OCI-LY7 (cell line): ENCODE data around the gene SARDH. TPM values are rescaled to one million over a fixed set of nuclear protein-coding genes. Genes with fewer than 3 reads are reported as not detected.

Source experiments
- BruUV-seq: library from RNA; stranded (reverse); fragments of 400-500 nt; replicated peaks from 2 replicates; lab custom pipeline; 2021; lab: Mats Ljungman, UMichigan
- CTCF ChIA-PET: fragments of 300-600 bp; sonication (Branson Sonifier 250); formaldehyde crosslinking; loops from one replicate; lab custom pipeline; 2022; ENCODE audit warnings: antibody characterized with exemption; ENCODE audit not compliant: unreplicated experiment; lab: Charles Lee
- POLR2A ChIA-PET: fragments of 300-600 bp; sonication (Branson Sonifier 250); formaldehyde crosslinking; loops from one replicate; lab custom pipeline; 2022; ENCODE audit warnings: antibody characterized with exemption; lab: Charles Lee
- DNase-seq: peaks from one replicate; pipeline ENCODE4 v3.0.0-alpha.2; 2015; ENCODE audit warnings: low spot score
- H2AFZ ChIP-seq: fragments of 200-600 bp; sonication (generic), shearing (Covaris generic); 2 replicates; pipeline ENCODE4 v1.6.1; 2014; ENCODE audit warnings: mild to moderate bottlenecking, antibody characterized with exemption, low read length, moderate library complexity
- H3K27ac ChIP-seq: fragments of 200-600 bp; sonication (generic); 2 replicates; pipeline ENCODE4 v1.5.1; 2014; ENCODE audit warnings: mixed run types, low read depth, mild to moderate bottlenecking, moderate library complexity, low read length, inconsistent platforms; ENCODE audit not compliant: poor library complexity, severe bottlenecking
- H3K36me3 ChIP-seq: fragments of 200-600 bp; sonication (generic); 2 replicates; pipeline ENCODE4 v1.6.1; 2014; ENCODE audit warnings: mild to moderate bottlenecking, antibody characterized with exemption, low read length, moderate library complexity, mixed read lengths; ENCODE audit not compliant: insufficient read depth
- H3K4me1 ChIP-seq: fragments of 200-600 bp; sonication (generic); 2 replicates; pipeline ENCODE4 v1.5.1; 2014; ENCODE audit warnings: mild to moderate bottlenecking, low read length; ENCODE audit not compliant: insufficient read depth, poor library complexity, severe bottlenecking
- H3K4me2 ChIP-seq: fragments of 200-600 bp; sonication (generic); 2 replicates; pipeline ENCODE4 v1.6.1; 2014; ENCODE audit warnings: mild to moderate bottlenecking, low read length
- H3K4me3 ChIP-seq: fragments of 200-600 bp; sonication (generic); 2 replicates; pipeline ENCODE4 v1.5.1; 2014; ENCODE audit warnings: mild to moderate bottlenecking, low read depth, low read length; ENCODE audit not compliant: poor library complexity, severe bottlenecking
- H3K79me2 ChIP-seq: fragments of 200-600 bp; sonication (generic); 2 replicates; pipeline ENCODE4 v1.6.1; 2016; ENCODE audit warnings: low read depth, mild to moderate bottlenecking, low read length, moderate library complexity, mixed read lengths; ENCODE audit not compliant: insufficient read depth
- H3K9me2 ChIP-seq: fragments of 200-600 bp; sonication (generic); 2 replicates; pipeline ENCODE4 v1.6.1; 2016; ENCODE audit warnings: mild to moderate bottlenecking, low read length, mixed read lengths; ENCODE audit not compliant: insufficient read depth
- H3K9me3 ChIP-seq: fragments of 200-600 bp; sonication (generic); 2 replicates; pipeline ENCODE4 v1.6.1; 2014; ENCODE audit warnings: mild to moderate bottlenecking, mixed run types, low read length, mixed read lengths
- H4K20me1 ChIP-seq: fragments of 200-600 bp; sonication (generic); 2 replicates; pipeline ENCODE4 v1.6.1; 2014; ENCODE audit warnings: mild to moderate bottlenecking, antibody characterized with exemption, low read length, moderate library complexity, mixed read lengths; ENCODE audit not compliant: insufficient read depth
- CTCF ChIP-seq: fragments of 200-600 bp; sonication (generic); conservative IDR thresholded peaks from 2 replicates; pipeline ENCODE4 v1.5.1; 2014; ENCODE audit warnings: mild to moderate bottlenecking, antibody characterized with exemption, low read length, moderate library complexity, mixed read lengths
- EZH2phosphoT487 ChIP-seq: fragments of 200-600 bp; sonication (generic); IDR thresholded peaks from 2 replicates; pipeline ENCODE4 v1.6.1; 2018; ENCODE audit warnings: low read depth, borderline replicate concordance, mild to moderate bottlenecking, mixed run types, antibody characterized with exemption, low read length, moderate library complexity, mixed read lengths
- intact Hi-C: fragments of 100-400 bp; cut with micrococcal nuclease; formaldehyde crosslinking; loops from one replicate; pipeline ENCODE4 v1.10.0; 2022; ENCODE audit not compliant: unreplicated experiment
- total RNA-seq, 2 experiments: library from RNA; depleted of rRNA in 1 of 2; stranded (reverse); fragments of >200 nt in 1 of 2; shearing (Covaris generic) in 1 of 2; gene quantifications; 2 replicates each; pipeline ENCODE4 v1.2.3, GENCODE V29; 2014 to 2022

Gene SARDH
- total RNA-seq, 2 experiments from 2014 or later: 42.8 to 60.8 TPM

- peaks cover 14% of the 10 kb centered on the region; the same call in 1 of the 2 replicates for H3K9me3 ChIP-seq
- H3K79me2 ChIP-seq: no peaks in the 10 kb centered on the region
- intact Hi-C loops: no loop called here
- BruUV-seq: no TSS peak
- H3K4me2 ChIP-seq: no peak overlapping the region
- H3K27ac ChIP-seq: no peak overlapping the region
- H3K4me3 ChIP-seq: no peak overlapping the region
- peaks cover 30% of the 10 kb centered on the region for H3K36me3 ChIP-seq
- H3K4me1 ChIP-seq: peaks cover under 1% of the 10 kb centered on the region
- no peaks in the 10 kb centered on the region for H4K20me1 ChIP-seq
- DNase-seq: no peak
- POLR2A ChIA-PET: no interaction called here
- CTCF ChIA-PET: interaction anchor here (1.2 kb wide), 1 partner anchor 10 kb away, joined by 3 read pairs; no protein-coding TSS in a partner anchor
- TF ChIP-seq CTCF (no peak), EZH2phosphoT487 (no peak)
- H3K9me2 ChIP-seq: no peaks in the 10 kb centered on the region
- no peak overlapping the region for H2AFZ ChIP-seq
Observed at GRCh38 chr9:133777068-133777791, 39.1 kb upstream of the SARDH start.

GRCh38 chr9:133775951-133776905, 38.1 kb upstream of the SARDH start:
- peaks cover 27% of the 10 kb centered on the region for H3K36me3 ChIP-seq
- H3K4me1 ChIP-seq: no peaks in the 10 kb centered on the region
- TF ChIP-seq CTCF (no peak), EZH2phosphoT487 (no peak)
- H3K9me3 ChIP-seq: peaks cover 14% of the 10 kb centered on the region; the same call in 1 of the 2 replicates
- BruUV-seq: no TSS peak
- H3K4me2 ChIP-seq: no peak overlapping the region
- POLR2A ChIA-PET: no interaction called here
- H4K20me1 ChIP-seq: no peaks in the 10 kb centered on the region
- CTCF ChIA-PET: no interaction called here
- H3K9me2 ChIP-seq: no peaks in the 10 kb centered on the region
- H3K4me3 ChIP-seq: no peak overlapping the region
- no peaks in the 10 kb centered on the region for H3K79me2 ChIP-seq
- no peak for DNase-seq
- no peak overlapping the region for H2AFZ ChIP-seq
- intact Hi-C loops: no loop called here
- no peak overlapping the region for H3K27ac ChIP-seq
